GM18499 (cell line): ENCODE measurements around the gene ELAVL1.
"Not testable (repeated sequence)": the region's sequence is repeated elsewhere in the genome, so short reads cannot be mapped to it uniquely, and the experiment has no call there.

Experiments used
- ATAC-seq: cut with Tn5 transposase; IDR thresholded peaks from one replicate; pipeline ENCODE4 v1.9.1; 2021; ENCODE audit warnings: moderate number of reproducible peaks; ENCODE audit not compliant: insufficient read depth, unreplicated experiment

Gene ELAVL1

DNA sequence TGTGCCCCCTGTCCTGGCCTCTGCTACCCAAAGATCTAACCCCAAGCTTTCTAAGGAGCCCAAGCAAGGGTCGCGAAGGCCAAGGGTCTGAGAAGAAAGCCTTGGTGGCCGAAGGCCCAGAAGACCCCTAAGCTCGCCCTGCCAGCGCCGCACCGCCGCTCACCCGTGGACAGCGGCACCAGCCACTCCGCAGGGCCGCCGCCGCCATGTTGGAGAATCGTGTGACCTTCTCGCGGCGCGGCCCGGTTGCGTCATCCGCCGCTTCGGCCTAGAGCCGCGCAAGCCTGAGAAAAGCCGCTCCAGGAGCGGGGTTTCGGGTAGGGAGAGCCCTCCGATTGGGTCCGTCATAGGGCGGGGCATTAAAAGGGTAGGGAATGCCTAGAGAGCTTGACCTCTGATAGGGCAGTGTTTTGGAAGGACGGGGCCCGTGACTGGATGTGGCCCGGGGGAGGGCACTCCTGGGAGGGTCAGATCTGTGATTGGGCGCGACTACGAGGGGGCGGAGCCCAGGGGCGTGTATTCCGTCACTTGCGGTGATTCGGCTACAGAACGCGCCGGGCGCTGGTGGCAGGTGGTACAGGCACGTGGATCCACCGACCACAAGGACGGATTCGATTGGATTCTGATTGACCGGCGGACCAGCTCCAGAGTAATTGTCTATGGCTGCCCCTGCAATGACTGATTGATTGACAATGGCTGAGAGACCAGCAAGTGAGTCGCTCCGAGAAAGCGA, 61.8 kb downstream of the ELAVL1 start, which contains the start of gene TIMM44:
Gene TIMM44 (minus strand): TSS at position 223 of the 733 bp plus-strand sequence. CDS start 15 bp downstream, at position 208.
- ATAC-seq: peak; percentile 85

DNA sequence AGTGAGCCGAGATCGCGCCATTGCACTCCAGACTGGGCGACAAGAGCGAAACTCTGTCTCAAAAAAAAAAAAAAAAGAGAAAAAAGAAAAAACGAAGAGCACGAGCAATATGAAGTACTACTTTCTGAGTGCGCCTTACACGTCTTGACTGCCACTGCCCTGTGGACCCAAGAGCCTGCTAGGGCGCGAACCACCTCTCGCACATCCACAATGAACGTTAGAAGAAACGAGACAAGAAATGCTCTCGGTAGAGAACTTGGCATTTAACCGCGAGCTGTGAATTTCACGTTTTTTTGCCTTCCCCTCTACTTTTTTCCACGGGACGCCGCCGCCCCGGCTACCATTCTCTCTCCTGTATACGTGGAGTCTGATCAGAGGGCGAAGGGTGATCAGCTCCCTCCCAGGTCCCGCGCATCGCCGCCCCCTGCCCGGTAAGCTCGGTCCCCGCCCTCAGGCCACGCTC, 62.4 kb downstream of the ELAVL1 start:
- ATAC-seq: no peak

DNA sequence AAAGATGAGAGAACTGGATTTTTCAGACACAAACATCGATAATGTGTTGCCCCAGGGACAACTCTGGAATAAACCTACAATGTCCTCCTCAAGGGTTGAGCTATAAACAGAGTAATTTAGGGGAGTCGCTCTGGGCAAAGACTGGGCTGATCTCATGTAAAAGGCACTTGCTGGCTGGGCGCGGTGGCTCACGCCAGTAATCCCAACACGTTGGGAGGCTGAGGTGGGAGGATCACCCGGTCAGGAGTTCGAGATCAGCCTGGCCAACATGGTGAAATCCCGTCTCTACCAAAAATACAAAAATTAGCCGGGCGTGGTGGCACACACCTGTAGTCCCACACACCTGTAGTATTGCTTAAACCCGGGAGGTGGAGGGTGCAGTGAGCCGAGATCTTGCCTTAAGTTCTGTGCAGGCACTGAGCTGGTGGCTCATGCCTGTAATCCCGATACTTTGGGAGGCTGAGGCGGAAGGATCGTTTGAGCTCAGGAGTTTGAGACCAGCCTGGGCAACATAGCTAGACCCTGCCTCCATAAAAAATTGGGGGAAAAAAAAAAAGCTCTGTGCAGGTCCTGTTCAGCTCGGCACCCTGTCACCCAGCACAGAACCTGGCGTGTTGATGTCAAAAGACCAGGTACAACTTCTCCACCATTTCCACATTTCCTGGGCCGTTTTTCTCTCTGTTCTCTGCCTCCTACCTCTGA, 63.4 kb downstream of the ELAVL1 start:
- ATAC-seq: no peak

DNA sequence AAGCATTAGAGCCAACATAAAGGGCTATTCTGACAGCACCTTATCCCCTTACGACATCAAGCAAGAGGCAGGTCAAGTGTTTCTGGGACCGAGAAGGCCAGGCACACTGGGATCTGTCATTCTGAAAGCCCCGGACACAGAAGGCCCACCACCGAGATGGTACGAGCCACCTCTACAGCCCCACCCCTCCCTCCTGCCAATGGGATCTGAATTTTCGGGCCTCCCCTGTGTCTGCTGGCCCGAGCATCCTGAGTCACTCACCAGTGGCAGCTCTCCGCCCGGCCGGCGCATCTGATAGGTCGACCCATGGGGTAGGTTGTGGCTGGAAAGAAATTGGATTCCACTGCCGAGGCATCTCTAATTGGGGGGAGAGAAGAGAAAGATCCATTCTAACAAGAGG, 64.6 kb downstream of the ELAVL1 start:
- no peak for ATAC-seq

DNA sequence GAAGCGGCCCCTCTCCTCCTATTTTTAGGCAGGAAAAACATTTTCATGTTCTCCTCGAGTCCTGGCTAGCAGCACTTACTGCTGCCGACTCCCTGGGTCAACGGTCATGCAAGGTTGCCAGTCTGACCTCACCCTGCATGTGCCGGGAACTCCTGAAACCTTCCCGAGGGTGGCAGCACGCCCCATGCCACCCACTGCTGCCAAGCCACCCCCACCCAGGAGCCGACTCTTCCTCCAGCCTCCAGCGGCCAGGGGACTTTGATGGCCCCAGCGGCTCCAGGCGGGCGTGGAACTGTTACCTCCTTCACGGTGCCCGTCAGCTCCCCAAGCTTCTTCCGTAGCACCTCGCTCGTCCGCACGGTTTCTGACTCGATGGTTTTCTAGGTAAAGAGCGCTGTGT, 70.7 kb downstream of the ELAVL1 start:
- no peak for ATAC-seq

DNA sequence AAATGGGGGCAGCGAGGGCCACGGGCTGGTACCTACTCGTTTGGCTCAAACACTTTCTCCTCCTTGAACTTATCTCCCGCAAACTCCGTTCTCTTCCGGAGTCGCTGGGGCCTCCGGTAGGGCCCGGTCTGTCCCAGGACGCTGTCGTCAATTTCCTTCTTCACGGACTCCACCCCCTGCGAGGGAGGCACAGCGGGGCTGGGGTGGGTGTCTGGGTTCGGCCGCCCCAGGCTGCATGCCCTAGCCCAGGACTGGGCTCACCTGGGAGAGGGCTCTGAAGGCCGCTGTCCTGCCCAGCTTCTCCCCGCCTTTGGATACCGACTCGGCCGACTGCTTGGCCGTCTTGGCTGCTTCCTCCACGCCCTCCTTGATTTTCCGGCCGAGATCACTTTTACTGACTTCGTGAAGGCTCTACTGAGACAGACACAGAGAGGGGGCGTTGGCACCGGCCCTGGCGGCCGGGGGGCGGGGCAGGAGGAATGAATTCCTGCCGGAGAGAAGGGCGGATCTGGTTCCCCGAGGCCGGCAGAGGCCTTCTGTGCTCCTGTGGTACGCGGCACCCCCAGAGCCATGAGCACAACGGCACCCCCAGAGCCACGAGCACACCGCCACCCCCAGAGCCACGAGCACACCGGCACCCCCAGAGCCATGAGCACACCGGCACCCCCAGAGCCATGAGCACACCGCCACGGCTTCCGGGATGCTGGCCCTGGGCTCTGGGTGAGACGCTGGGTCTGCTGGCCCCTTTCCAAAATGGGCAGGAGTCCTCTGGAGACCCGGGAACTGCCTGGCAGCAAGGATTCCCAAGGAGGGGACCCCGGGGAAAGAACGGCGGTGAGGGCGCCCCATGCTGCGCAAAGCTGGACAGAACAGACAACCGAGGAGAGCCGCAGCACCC, 71.4 kb downstream of the ELAVL1 start:
- ATAC-seq: no peak

DNA sequence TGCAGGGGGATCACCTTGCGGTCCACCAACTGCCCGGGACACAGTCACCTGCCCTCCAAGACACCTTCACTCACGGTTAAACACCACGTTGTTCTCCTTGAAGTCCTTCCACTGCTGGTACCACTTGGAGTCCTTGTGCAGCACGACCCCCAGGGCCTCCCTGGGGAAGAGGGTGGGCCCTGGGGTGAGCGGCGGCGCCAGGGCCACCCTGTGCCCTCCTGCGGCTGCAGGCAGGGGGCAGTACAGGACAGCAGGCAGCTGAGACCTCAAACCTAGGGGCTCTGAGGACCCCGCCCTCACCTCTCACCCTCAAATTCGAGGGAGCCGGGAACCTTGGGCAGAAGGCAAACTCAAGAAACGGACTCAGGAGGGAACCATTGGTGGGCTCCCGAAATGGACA, 72.0 kb downstream of the ELAVL1 start:
- ATAC-seq: no peak

DNA sequence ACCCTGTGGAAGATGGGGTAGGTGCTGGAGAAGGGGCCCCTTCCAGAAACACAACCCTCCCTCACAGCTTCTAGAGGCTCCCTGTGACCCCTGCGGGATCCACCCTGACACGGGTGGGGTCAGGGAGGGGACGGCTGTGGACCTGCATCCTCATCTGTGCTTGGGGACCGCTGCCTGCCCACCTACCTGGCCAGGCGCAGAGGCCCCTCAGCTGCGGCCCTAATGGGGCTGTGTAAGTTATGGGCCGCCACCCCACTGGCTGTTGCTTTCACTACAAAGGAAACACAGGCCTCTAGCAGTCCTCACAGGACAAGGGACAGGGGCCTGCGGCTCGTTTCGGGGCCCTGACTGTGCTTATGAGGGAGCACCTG, 72.5 kb downstream of the ELAVL1 start:
- ATAC-seq: no peak

DNA sequence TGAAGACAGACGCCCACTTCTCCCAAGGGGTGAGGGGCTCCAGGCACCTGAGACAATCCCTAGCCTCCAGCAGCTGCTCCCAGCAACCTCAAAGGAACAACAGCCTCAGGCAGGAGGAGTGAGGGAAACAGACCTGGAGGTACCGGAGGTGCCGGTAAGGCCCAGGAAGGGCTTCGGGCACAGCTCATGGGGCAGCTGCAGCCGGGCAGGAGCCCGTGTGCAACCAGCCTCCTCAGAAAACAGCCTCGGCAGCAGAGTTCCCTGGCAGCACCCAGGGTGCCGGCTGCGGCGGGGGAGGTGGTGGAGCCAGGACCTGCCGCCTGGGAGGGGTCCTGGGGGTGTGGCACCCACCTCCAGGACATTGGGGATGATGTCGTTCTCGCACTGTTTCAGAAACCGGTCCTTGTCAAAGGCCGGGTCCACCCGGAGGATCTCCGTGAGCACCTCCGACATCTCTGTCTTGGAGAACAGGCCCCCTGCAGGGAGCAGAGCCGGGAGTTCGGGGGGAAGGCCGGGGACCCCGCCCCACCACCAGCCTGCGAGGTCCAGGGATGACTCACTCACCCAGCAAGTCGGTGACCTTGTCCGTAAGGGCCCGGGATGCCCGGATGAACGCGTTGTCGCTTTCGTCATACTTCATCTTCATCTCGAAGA, 73.0 kb downstream of the ELAVL1 start:
- ATAC-seq: no peak

DNA sequence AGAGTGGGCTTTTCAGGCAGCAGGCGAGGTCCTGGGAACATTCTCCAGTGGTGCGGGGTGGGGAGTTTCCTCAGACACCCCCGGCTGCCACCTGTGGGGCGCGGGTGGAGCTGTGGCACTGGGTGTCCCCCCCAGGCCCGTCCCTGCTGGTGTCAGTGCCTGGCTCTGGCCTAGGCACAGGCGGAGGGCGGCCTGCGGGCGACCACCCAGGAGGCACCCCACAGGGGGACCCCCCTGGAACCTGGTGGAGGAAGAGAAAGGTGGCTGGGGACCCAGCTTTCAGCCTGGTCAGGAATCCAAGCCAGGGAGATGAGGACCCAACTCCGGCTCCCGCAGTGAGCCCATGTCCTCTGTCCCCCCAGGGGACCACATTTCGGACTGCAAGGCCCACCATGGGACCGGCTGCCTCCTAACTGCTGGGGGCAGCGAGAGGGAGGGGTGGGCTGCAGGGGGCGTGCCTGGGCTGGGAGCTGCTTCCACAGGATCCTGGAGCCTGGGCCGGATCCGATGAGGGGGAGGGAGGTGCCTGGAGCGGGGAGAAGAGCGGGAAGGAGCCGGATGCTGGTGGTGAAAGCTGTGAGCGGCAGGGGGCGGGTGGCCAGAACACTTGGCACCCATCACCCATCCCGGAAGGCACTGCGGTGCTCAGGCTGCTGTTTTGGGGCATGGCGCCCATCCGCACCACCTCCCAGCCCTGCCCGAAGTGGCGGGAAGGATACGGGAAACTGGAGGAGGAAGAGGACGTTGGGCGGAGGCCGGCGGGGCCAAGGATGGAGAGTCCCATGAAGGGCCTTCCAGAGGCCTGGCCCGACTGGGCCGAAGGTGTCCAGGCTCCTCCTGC, 74.0 kb downstream of the ELAVL1 start:
- ATAC-seq: no peak

DNA sequence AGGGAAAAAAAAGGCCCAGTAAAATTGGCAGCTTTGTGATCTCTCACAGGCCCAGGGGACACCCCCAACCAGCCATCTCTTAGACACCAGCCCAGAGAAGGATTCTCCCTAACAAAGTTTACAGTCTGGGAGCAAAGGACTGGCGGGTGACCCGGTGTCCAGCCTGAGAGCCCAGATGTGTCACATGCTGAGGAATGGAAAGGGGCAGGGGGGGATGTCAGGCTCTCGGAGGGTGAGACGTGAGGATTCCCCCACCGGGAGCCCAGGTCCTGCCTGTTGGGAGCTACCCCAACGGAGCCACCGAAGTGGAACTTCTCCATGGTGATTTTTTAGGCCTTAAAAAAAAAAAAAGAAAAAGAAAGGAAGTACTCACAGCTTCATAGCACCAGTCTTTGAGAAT, 74.7 kb downstream of the ELAVL1 start:
- ATAC-seq: no peak

DNA sequence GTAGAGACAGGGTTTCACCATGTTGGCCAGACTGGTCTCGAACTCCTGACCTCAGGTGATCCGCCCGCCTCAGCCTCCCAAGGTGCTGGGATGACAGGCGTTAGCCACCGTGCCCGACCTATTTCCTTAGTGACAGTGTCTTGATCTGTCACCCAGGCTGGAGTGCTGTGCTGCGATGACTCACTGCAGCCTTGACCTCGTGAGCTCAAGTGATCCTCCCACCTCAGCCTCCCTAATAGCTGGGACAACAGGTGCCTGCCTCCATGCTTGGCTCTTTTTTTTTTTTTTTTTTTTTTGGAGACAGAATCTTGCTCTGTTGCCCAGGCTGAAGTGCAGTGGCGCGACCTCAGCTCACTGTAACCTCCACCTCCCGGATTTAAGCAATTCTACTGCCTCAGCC, 75.4 kb downstream of the ELAVL1 start:
- not testable (repeated sequence) for ATAC-seq

DNA sequence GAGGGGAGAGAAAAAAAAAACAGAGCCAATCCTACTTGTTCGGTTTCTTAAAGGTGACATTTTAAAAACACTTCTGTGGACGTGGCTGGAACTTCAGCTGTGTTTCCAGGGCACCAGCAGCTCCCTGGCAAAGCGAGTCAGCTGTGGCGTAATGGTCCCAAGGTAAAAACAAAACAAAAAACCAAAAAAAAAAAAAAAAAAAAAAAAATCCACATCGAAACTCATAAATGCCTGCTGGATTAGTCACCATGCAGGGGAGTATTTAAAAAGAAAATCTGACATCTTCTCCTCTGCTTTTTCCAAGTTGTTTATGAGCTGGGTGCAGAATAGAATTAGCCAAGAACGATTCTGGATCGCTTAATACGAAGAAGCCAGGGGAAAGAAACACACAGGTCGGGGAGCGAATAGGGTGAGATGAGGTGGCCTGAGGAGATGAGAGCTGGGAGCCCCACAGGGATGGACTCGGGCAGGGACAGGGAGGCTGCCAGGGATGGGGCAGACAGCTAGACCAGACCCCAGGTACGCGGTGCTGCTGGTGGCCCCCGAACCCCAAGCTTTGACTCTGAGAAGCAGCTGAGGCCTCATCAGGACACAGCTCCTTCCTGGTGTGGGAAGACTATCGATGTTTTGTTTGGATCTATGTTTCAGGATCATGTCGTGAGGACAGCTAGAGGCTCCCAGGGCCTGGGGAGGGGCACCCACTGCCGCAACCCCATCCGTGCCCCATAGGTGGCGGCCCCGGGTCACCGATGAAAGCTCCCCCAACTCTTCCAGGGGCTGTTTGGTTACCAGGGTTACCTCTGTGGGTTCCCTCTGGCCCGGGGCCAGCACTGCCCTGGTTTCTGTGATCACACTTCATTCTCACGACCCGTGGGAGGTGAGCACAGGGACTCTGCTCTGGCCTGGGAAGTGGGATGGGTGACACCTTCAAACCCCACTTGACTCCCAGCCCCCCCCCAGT, 76.4 kb downstream of the ELAVL1 start:
- ATAC-seq: no peak

DNA sequence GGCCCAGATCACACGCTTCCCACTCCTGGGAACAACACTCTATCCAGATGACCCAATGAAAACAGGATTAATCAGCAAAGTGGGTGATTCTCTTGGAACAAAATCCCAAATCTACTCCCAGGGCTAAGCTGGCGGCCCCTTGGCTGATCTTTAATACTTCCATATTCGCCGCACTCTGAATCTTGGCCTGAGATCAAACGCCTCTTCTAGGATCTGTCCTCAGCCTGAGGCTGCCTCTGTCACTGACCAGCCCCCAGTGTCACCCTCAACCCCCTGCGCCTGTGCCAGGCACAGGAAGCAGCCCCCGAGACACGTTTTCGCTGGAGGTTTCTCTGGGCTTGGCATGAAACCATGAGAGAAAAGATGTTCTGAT, 77.1 kb downstream of the ELAVL1 start:
- ATAC-seq: no peak

DNA sequence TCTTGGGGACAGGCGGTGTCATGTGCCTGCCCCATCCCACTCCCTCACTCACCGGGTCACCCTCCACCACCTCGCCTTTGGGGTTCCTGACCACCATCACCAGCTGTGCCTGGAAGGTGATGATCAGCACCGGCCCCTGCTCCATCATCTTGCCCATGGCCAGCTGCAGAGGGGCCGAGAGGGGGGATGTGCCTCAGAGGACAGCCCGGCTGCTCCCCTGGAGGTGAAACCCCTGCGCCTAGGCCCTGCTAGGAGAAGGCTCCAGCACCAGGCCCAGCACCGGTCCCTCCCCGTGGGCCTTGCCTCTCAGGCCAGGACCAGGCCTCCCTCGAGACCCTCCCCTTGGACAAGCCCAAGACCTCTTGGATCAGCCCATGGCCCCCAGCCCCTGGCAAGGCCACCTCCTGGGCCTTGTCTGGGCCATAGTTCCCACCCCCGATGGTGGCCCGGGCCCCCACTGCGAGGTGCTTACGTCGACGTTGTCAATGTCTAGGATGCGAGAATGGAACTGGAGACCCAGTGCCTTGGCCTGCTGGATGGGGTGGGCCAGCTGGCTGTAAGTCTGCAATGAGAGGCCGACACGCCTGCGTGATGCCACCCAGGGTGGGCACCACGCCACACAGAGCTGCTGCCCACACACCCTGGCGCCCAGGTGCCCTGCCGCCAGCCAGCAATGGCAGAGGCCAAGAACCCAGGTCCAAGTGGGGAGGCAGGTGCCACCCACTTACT, 77.7 kb downstream of the ELAVL1 start:
- no peak for ATAC-seq

DNA sequence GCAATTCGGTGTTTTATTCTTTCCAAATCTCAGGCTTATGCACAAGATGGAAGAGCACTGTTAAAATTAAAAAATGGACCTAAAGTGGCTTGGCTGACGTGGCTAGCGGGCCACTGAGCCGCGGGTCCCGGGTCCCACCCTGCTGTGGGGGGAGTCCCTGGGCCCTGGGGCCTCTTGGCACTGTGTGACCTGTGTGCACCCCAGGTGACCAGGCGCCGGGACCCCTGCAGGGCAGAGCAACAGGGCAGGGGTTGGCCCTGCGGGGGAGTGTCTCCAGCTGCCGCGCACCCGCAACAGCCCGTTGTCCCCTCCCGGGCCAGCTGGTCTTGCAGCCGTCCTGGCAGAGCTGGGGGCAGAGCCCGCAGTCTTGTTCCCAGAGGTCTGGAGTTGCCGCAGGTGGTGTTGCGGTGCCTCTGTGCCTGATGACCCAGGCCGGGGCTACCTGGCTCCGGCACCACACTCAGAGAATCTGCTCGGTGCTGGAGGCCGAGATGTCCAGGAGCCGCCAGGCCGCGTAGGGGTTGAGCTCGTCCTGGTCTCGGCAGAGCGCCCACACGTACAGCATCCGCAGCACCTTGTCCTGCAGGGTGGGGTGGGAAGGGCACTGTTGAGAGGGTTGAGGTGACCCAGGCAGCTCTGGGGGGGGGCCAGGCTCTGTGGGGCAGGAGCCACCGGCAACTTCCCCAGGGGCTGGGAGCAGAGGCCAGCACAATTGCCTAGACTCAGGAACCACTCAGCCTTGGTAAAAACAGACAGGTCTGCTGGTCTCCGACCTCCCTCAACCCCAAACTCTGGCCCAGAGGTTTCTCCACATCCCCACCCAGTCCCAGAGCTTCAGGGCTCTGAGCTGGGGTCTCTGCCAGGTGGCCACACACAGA, 78.5 kb downstream of the ELAVL1 start:
- no peak for ATAC-seq
